GM19328 (cell line): Measurements from ENCODE around the gene COLEC12.
"Not testable (repeated sequence)": the region's sequence is repeated elsewhere in the genome, so short reads cannot be mapped to it uniquely, and the experiment has no call there.

Experiments used
- ATAC-seq: cut with Tn5 transposase; IDR thresholded peaks from one replicate; pipeline ENCODE4 v1.9.1; 2021; ENCODE audit warnings: mild to moderate bottlenecking, moderate library complexity; ENCODE audit not compliant: unreplicated experiment

The COLEC12 gene

GRCh38 chr18:415617-416612 is 84.6 kb downstream of the COLEC12 start:
- ATAC-seq = no peak

- ATAC-seq = no peak
These were observed 85.5 kb downstream of the COLEC12 start for GRCh38 chr18:415047-415446.

- ATAC-seq = no peak
These were observed 87.3 kb downstream of the COLEC12 start for GRCh38 chr18:413233-413632.

GRCh38 chr18:410047-410455 is 90.5 kb downstream of the COLEC12 start:
- ATAC-seq = no peak

- no peak for ATAC-seq
These were observed 92.1 kb downstream of the COLEC12 start for GRCh38 chr18:408367-408766.

GRCh38 chr18:407626-408224 is 92.8 kb downstream of the COLEC12 start:
- no peak for ATAC-seq

GRCh38 chr18:407191-407590 is 93.3 kb downstream of the COLEC12 start:
- ATAC-seq = no peak

- ATAC-seq = no peak
These were observed 93.8 kb downstream of the COLEC12 start for GRCh38 chr18:406677-407076.

GRCh38 chr18:405006-405405 is 95.5 kb downstream of the COLEC12 start:
- ATAC-seq = not testable (repeated sequence)

GRCh38 chr18:404061-404636 is 96.4 kb downstream of the COLEC12 start:
- no peak for ATAC-seq

- no peak for ATAC-seq
These were observed 98.4 kb downstream of the COLEC12 start for GRCh38 chr18:402129-402528.

- ATAC-seq = no peak
These were observed 100.0 kb downstream of the COLEC12 start for GRCh38 chr18:400456-400855.

- no peak for ATAC-seq
These were observed 100.8 kb downstream of the COLEC12 start for GRCh38 chr18:399631-400135.

- no peak for ATAC-seq
These were observed 101.4 kb downstream of the COLEC12 start for GRCh38 chr18:398935-399630.

- no peak for ATAC-seq
These were observed 103.9 kb downstream of the COLEC12 start for GRCh38 chr18:396556-396955.

GRCh38 chr18:396251-396555 is 104.3 kb downstream of the COLEC12 start:
- no peak for ATAC-seq

- no peak for ATAC-seq
These were observed 104.8 kb downstream of the COLEC12 start for GRCh38 chr18:395456-396250.

- ATAC-seq = no peak
These were observed 105.5 kb downstream of the COLEC12 start for GRCh38 chr18:394987-395362.

- ATAC-seq = no peak
These were observed 106.1 kb downstream of the COLEC12 start for GRCh38 chr18:394262-394986.

- no peak for ATAC-seq
These were observed 106.9 kb downstream of the COLEC12 start for GRCh38 chr18:393574-393957.
